Iris pigment epithelial cell (primary cell): ENCODE data around the gene DDX3Y.

Experiments
- DNase-seq: peaks from one replicate; pipeline ENCODE4 v3.0.0-alpha.2; 2011; ENCODE audit warnings: low read depth

DDX3Y gene

DNA sequence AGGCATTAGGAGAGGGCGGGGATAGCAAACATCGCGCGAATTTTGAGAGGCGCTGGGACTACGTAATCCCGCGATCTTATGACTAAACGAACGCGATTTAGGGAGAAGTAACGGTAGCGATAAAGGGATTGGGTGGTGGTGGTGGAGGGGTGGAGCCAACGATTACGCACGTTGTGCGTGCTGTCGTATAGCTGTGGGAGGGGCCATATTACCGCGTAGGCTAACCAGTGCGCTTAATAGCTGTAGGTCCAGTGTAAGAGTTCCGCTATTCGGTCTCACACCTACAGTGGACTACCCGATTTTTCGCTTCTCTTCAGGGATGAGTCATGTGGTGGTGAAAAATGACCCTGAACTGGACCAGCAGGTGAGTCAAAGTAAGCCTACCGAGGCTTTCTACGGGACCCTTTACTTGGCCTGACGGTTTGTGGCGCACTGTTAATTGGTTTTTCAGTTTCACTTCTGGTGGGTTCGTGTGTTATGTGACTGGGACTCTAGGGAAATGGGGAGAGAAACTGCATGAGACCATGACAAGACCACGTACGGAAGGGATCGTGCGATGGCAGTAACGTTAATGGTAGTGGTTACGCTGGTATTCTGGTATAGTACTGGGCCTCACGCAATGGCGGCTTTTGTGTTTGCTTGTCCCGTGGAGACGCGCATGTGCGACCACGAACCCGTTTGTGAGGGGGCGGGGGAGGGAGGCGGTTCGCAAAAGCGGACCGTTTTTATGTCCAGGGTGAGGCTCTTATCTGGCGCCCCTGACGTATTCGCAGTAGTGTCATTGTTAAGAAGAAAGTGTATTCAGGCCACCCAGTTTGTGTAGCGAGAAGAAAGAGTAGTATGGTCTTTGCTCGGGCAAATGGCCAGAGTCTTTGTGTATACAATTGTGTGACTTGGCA lies at the start of gene DDX3Y:
TSS of gene DDX3Y (plus strand) at position 251 of the 899 bp plus-strand sequence. CDS start at position 320, 69 bp downstream.
- DNase-seq, result no peak

DNA sequence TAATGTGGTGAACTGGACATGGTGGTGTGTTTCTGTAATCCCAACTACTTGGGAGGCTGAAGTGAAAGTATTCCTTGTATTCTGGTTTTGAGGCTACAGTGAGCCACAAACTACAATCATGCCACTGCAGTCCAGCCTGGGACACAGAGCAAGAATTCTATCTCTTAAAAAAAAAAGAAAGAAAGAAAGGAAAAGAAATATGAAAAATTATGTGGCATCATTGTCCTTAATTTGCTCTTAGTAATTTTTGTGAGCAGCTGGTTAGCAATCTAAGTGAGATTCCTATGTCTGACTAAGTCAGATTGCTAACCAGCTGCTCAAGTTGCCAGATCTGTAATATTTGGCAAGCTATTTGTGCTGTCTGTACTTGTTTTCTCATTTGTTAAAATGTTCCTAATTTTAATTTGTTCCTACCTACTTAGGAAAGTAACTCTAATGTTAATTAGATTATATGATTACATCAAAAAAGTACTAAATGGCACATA lies 48.8 kb upstream of the DDX3Y start:
- DNase-seq, result no peak

DNA sequence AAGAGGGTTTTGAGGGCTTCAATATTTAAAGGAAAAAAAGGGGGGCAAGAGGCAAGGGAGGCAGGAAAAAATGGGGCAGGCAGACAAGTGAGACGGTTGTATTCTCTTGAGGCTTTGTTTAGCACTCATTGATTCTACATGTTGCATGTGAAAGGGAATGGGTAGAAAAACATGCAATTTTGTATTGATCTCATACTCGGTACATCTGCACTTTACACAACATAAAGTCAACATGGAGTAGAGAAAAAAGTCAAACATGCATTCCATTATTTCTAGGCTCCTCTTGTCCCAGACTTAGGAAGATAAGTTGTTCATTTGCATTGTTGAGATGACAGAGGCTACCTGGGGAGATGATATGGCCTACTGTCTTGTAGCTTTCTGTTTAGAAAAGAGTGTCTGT lies 36.7 kb upstream of the DDX3Y start:
- no peak for DNase-seq

DNA sequence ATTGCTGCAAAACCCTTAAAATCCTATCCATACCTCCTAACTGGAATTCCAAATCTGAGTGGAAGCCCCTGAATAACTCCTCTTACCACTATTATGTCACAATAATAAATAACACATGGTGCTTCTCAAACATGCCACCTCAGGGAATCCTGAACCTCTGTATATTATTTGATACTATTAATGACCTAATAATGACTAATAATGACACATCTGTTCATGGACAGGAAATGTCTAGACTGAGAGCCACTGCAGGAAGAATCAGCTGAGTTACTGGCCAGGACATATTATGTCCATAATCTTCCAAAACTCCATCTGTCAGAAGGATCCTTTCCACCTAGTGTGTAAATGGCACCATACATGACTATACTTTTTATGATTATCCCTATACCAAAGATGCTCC lies 7.7 kb upstream of the DDX3Y start:
- DNase-seq, result no peak

DNA sequence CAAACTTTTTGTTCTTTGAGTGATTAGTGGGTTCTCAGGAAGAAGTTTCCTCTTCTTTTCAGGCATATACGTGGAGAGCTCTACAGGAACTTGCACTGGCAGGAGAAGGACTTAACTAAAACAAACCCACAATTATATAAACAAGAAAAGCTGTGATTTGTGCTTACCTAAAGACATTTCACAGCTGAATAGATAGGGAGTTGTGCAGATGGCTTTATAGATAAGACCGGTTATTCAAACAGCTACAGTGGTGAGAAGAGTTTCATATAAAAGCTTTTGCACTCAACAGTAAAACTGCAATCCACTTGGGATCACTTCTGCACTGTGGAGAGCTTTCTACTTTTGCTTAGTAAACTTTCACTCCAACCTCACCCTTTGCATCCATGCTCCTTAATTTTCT lies 6.1 kb upstream of the DDX3Y start:
- no peak for DNase-seq

DNA sequence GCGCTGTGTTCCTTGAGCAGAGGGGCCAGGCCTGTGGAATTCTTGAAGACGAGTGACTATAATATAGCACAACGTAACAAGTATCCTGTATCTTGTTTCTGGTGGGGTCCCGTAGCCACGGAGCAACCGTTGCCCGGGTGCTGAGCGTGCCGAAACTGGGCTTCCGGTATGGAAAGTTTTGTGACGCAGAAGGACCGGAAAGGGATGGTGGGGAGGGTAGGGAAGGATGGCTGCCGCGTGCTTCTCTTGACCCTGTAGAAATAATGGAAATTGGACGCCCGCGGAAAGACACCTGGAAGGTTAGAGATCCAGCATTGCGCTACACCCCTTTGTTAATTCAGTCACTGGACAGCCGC lies 827 bp downstream of the DDX3Y start:
- DNase-seq, result no peak

DNA sequence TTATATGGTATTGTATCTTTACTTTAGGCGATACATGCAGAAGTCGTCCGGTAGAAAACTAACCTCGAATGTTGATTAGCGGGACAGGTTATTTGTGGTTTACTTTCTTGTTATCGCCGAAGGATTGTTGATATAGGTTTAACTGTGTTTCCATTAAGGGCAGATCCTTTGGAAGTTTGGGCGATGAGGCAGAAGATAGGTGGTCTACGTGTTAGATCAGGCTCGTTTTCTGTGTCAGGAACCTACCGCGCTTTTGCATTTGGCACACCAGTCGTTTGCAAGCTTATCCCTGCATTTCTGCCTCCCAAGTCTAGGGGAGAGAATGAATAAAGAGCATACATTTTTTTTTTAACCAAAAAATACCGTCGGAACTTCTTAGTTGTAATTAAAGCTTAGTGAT lies 1.2 kb downstream of the DDX3Y start:
- DNase-seq, result no peak

DNA sequence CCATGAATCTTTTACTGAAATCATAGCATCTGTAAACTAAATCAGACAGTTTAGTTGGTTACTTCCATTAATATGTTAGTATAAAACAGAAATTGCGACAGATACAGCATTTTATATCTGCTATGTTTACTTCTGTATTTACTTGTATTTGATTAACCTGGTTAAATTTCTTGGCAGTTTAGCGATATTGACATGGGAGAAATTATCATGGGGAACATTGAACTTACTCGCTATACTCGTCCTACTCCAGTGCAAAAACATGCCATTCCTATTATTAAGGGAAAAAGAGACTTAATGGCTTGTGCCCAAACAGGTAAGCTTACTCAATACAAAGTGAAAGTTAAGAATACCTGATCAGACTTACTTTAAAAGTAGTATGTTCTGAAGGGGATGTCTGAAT lies 8.9 kb downstream of the DDX3Y start:
- DNase-seq, result no peak

DNA sequence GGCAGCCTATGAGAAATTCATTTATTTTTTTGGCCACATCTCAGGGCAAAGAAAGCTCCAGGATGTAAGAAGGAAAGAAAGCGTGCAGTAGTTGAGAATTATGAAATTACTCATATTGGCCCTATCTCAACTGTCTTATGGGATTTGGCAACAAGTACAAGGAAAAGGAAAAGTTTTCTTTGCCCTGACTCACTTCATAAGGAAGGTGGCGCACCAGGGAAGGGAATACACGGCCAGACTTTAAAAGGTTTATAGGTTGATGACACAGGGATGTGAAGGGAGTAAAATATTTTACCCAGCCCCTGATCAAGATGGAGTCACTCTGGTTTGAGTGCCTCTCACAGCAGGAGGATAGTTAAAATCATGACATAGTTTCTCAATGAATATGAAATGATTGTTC lies 23.4 kb downstream of the DDX3Y start:
- DNase-seq, result no peak

DNA sequence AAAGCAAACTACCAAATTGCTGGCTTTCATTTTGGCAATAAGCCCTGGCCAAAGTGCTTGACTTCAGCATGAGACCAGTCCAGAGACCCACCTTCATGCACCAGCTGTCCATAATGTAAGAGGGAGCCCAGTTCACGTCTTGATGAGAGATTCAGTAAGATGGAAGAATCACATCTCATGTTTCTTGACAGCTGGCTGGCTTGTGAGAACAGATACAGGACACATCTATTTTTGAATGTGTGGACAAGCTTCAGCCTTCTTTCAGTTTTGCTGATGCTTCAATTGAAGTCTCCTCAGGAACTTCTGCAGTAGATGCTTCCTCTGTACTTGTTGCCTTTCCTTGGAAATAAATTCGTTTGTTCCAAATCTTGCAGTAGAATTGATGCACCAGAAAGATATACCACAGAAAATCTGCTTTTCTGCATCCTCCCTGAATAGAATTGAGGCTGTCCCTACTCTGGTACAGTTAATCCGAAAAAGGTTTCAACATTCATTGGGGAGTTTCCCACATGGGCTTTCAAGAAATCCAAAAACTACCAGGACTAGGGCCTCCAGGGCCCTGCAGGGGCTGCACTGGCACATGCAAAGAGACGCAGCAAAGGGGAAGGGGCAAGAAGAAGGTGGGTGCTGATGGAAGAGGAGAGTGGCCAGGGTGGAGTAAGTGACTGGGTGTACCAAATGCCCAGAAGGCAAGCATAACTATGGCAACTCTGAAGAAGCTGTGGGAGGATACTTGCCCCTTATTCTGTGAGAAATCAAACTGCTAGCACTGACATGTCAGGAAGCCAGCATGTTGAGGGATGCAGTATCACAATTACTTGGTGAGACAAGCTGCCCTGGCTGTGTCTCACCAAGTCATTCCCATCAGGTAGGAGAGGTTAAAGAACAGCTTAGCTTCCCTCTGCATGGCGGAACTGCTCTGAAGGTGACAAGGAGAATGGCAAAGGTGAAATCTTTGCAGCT lies 37.3 kb downstream of the DDX3Y start:
- no peak for DNase-seq
